ENCODE results near the gene ANKFY1. TPM values are rescaled to one million over a fixed set of nuclear protein-coding genes. Genes with fewer than 3 reads are reported as not detected.

The ANKFY1 gene
- total RNA-seq, 4 donors from 2014 or later, result 36.8 to 55.0 (median 40.9) TPM

GRCh38 chr17:4161192-4161966 is 102.4 kb downstream of the ANKFY1 start:
- no peak for TF ChIP-seq CTCF (IDR thresholded peaks at IDR 0.05; ENCODE audit: low read depth)

GRCh38 chr17:4160294-4160859 is 103.4 kb downstream of the ANKFY1 start:
- no peak for TF ChIP-seq CTCF (IDR thresholded peaks at IDR 0.05; ENCODE audit: low read depth)

GRCh38 chr17:4159761-4160160 is 104.0 kb downstream of the ANKFY1 start:
- TF ChIP-seq CTCF (IDR thresholded peaks at IDR 0.05; ENCODE audit: low read depth), result no peak

GRCh38 chr17:4157618-4158333 is 106.0 kb downstream of the ANKFY1 start:
- no peak for TF ChIP-seq CTCF (IDR thresholded peaks at IDR 0.05; ENCODE audit: low read depth)

- TF ChIP-seq CTCF (IDR thresholded peaks at IDR 0.05; ENCODE audit: low read depth), result no peak
Measured at GRCh38 chr17:4156750-4157381, 106.9 kb downstream of the ANKFY1 start.

GRCh38 chr17:4155980-4156620 is 107.7 kb downstream of the ANKFY1 start:
- TF ChIP-seq CTCF (IDR thresholded peaks at IDR 0.05; ENCODE audit: low read depth), result no peak
